ENCODE data around the gene TYMP.
A peak's percentile ranks its signal among the peaks of the same experiment; 100 is the strongest.

Gene TYMP

GRCh38 chr22:50504369-50505211, 25.2 kb downstream of the TYMP start:
- no peak for DNase-seq

GRCh38 chr22:50503475-50504145, 26.2 kb downstream of the TYMP start:
- no peak for DNase-seq

- no peak for DNase-seq
These were observed 27.0 kb downstream of the TYMP start for GRCh38 chr22:50502628-50503474.

DNA sequence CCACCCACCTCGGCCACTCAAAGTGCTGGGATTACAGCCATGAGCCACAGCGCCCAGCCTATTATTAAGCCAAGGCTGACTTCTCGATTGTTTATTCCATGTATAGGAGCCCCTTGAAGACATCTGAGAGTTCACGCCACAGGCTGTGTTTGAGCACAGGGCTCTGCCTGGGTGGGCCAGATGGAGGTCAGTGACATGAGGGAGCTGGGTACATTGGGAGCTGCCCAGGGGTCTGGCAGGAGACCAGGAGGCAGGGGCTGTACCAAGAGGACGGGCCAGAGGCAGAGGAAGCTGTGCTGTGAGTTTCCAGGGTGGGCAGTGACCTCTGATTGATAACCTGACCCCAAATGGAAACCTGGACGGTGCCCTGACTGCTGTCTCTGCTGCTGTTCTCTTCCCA, 27.7 kb downstream of the TYMP start:
- no peak for DNase-seq

GRCh38 chr22:50500452-50500851, 29.4 kb downstream of the TYMP start:
- no peak for DNase-seq

DNA sequence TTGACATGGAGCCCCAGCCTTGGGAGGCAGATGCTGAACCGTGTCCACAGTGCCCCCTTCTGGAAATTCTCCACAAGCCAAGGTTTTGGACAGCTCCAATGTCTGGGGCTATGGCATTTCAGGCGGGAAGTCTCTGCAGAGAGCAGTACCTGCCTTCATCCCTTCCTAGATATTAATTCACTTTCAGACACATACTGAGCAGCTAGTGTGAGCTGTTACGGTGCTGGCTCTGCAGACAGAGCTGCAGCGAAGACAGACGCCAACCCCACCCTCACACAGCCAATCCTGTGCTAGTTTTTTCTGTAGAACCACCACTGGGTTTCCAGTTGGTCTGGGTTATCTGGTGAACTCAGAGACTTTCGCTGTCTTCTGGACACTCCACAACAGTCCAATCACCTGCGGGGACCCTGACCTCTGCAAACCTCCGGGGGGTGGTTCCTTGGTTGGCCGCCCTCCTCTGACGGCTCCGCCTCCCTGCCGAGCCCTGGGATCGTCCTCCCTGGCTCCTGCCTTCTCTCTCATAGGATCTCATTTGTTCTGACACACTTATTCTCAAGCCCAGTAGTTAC, 31.4 kb downstream of the TYMP start:
- DNase-seq: peak; percentile 68

DNA sequence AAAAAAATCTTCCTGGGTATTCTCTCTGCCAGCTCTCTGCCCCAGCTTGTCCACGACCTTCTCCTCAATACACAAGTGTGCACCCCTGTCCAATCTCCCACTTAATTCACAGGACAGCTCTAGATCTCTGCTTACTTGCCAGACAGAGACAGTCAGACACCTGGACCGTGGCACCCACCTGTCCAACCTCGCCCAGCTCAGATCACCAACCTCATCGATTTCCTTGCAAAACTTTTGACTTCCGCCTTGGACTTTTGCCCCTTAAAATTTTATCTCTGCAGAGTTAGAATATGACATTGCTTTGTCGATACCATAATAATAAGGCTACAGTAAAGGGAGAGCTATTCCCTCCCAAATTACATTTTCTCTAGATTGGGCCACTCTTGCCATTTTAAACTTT, 32.7 kb downstream of the TYMP start:
- DNase-seq: no peak

GRCh38 chr22:50490531-50491308, 39.1 kb downstream of the TYMP start:
- no peak for DNase-seq

DNA sequence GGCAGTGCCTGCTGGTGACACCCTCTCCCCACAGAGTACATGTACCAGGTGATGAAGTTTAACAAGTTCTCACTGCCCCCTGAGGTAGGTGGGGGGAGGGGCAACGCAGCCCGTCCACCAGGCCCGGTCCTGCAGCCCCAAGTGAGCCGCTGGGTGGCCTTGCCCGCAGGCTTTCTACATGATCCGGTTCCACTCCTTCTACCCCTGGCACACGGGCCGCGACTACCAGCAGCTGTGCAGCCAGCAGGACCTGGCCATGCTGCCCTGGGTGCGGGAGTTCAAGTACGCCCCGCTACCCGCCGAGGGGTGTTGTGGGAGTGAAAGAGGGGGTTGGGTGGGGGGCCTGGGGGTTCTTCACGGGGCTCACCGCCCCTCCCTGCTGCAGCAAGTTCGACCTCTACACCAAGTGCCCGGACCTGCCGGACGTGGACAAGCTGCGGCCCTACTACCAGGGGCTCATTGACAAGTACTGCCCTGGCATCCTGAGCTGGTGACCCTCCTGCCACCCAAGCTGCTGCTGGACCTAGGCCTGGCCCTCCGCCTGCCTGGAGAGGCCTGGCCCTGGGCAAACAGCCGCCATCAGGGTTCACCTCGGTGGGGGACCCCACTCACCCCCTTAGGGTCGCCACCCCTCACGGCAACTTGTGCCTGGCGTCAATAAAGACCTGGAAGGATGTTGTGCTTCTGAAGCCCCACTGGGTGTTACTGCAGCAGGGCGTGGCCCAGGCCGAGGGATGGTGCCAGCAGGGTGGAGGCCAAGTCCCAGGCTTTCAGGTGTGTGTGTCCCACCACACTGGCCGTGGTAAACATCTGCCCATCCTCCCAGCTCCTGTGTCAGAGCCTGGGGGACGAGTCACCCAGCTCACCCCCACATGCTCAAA, 40.2 kb downstream of the TYMP start:
- DNase-seq: no peak

- no peak for DNase-seq
These were observed 40.9 kb downstream of the TYMP start for GRCh38 chr22:50488886-50489285.

GRCh38 chr22:50488006-50488677, 41.7 kb downstream of the TYMP start:
- DNase-seq: no peak

GRCh38 chr22:50487290-50488005, 42.4 kb downstream of the TYMP start:
- no peak for DNase-seq

DNA sequence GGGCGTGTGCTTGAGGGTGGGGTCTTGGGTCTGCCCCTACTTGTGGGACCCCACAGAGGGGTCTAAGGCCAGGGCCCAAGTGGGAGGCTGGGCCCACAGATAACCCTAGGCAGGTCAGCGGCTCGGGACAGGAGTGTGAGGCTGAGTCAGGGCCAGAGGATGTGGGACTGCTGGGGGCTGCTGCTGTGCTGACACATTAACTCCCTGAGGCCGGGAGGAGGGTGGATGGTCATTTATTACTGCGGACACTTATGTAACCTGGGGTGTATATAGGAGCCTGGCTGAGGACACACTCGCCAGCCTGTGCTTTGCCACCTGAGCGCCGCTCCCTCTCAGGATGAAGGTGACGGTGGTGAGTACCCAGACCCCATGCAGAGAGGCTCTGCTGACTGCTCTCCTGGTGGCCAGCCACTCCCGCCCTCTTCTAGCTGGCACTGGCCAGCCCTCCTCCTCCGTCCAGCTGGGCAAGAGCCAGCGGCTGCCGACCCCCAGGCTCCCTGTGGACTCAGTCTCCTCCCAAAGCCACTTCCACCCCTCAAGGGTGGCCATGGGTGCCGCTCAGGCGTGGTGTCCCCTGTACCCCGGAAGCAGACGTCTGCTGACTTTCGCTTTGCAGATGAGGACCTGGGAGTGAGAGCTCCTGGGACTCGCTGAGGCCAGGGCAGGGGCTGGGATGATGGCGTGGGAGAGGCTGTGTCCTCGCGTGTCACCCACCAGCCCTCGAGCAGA, 43.1 kb downstream of the TYMP start, which contains the start of gene MIOX:
Gene MIOX, plus strand, starts transcription at position 299 of the 729 bp plus-strand sequence. Its CDS starts 39 bp downstream, at position 338.
- DNase-seq: peak; percentile 5

GRCh38 chr22:50485221-50486131, 44.3 kb downstream of the TYMP start:
- DNase-seq: no peak

DNA sequence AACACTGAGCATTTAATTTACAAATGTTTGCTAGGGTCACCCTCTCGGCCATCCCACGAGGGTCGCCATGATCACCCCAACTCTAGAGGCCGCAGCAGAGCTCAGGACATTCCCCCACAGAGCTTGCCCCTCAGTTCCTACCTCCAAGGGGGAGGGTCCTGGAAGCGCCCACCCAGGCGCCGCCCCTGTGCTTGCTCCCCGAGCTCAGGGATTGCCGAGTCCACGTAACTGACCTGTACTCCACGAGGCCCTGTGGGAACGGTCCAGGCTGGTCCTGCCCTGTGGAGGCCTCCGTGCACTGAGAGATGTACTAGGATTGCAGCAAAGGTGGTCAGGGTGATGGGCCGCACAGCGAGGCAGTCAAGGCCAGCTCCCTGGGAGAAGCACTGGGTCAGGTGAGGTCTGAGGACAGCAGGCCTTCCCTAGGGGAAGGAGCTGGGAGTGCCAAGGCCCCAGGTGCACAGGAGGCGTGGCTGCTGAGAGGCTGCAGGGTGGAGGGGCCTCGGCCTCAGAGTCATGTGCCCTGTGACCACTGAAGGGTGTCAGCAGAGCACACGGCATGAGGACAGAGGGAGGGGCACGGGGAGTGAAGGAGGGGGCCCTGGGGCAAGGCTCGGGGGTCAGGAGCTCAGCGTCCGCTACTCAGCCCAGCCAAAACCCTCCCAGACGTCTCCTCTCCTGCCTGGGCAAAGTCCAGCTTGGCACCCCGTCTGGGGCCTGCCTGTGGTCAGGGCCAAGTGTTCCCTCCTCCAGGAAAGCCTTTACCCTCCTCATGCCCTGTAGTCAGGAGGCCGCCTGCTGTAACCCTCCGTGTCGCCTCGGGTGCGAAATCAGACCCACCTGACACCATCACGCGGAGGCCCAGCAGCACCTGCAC, 45.6 kb downstream of the TYMP start:
- DNase-seq: no peak

- DNase-seq: no peak
These were observed 46.3 kb downstream of the TYMP start for GRCh38 chr22:50483556-50483955.

DNA sequence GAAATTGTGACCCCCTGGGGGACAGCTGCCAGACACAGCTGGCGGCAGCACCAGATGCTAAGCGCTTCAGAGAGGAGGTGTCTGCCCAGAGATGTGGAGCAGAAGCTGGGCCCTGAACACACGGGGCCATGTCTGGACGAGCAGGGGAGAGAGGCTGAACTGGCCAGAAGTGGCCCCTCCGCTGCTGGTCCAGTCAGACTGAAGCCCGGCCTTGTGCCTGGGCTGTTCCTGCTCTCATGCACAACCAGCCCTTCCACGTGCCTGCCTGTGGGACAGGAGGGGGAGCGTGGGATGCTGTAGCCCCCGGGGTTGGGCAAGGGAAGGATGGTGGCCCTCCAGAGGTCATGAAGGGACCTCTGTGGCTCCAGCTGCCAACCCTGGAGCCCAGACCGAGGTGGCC, 46.7 kb downstream of the TYMP start:
- no peak for DNase-seq

Data from NCI-H510A treated with DMSO at 0.1 percent for 48 hours (cell line).